ENCODE results near the gene NBPF3.

- no peak for TF ChIP-seq EZH2 (IDR thresholded peaks at IDR 0.05)
- no peak for TF ChIP-seq POLR2AphosphoS5 (IDR thresholded peaks at IDR 0.05; ENCODE audit: borderline replicate concordance, low read depth, low read length)
- no peak for TF ChIP-seq FOXP2 (optimal IDR thresholded peaks at IDR 0.05; ENCODE audit: control extremely low read depth, extremely low read length, insufficient read depth)
Observed at GRCh38 chr1:21517161-21517589, 77.2 kb downstream of the NBPF3 start.

Data from SK-N-MC (cell line).